Activated effector memory CD4-positive, alpha-beta T cell treated with anti-CD3 and anti-CD28 coated beads, Interleukin-2, amount 50 U/mL, for 16 hours (primary cell): ENCODE results near the gene KCNC4.

Source experiments
- DNase-seq: peaks from one replicate; pipeline ENCODE4 v3.0.0-alpha.2; 2020

KCNC4 gene

GRCh38 chr1:110258734-110259133 is 48.6 kb downstream of the KCNC4 start:
- no peak for DNase-seq

DNA sequence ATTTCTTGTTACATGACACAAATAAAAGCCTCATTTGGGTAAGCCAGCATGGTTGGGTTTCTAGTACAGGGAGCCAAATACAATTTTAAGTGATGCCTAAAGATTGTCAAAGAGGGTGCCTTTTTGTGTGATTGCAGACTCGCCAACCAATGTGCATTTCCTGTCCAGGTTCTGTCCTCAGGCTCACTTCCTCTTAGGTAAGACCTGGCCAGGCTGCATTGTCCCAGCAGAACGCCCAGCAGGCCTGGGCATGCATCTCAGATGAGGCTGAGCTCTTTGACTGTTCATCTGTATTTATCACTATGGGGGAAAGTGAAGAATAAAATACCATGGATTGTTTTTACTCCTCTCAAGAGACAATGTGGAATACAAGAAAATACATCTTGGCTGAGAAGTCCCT is 49.7 kb downstream of the KCNC4 start:
- DNase-seq, result no peak
